Activated CD8-positive, alpha-beta memory T cell treated with anti-CD3 and anti-CD28 coated beads, Interleukin-2, amount 10 ng/mL, durations not matched to agents 7 days and 5 days (primary cell): ENCODE results near the gene BNIPL. TPM values are rescaled to one million over a fixed set of nuclear protein-coding genes. Genes with fewer than 3 reads are reported as not detected.
A peak's percentile ranks its signal among the peaks of the same experiment; 100 is the strongest.

Source experiments
- ATAC-seq: fragments of 150-1000 bp; cut with Tn5 transposase; one replicate; pipeline ENCODE4 v1.10.0; 2021; ENCODE audit warnings: moderate library complexity
- CTCF ChIA-PET: fragments of 350-600 bp; sonication (Branson Sonifier 250); formaldehyde crosslinking; loops from one replicate; lab custom pipeline; 2021; ENCODE audit warnings: antibody characterized with exemption; lab: Charles Lee
- DNase-seq: peaks from one replicate; pipeline ENCODE4 v3.0.0-alpha.2; 2020
- H3K27ac Mint-ChIP-seq: one replicate; pipeline ENCODE4 v1.8.0; 2021; ENCODE audit warnings: mild to moderate bottlenecking, mixed read lengths
- H3K27me3 Mint-ChIP-seq: one replicate; pipeline ENCODE4 v1.8.0; 2021; ENCODE audit warnings: mixed read lengths
- H3K36me3 Mint-ChIP-seq: one replicate; pipeline ENCODE4 v1.8.0; 2021; ENCODE audit warnings: mild to moderate bottlenecking, mixed read lengths
- H3K4me1 Mint-ChIP-seq: one replicate; pipeline ENCODE4 v1.8.0; 2021; ENCODE audit warnings: mixed read lengths
- H3K4me3 Mint-ChIP-seq: one replicate; pipeline ENCODE4 v1.8.0; 2021; ENCODE audit warnings: mild to moderate bottlenecking, moderate library complexity, mixed read lengths
- H3K9me3 Mint-ChIP-seq: one replicate; pipeline ENCODE4 v1.8.0; 2022; ENCODE audit warnings: low read depth, mixed read lengths
- total RNA-seq, 2 experiments: library from RNA; stranded (reverse); gene quantifications; one replicate each; pipeline ENCODE4 v1.2.3, GENCODE V29; 2021

The BNIPL gene
- total RNA-seq, 2 experiments from 2014 or later = 1.0 to 2.0 TPM

- H3K9me3 Mint-ChIP-seq = no peaks in the 10 kb centered on the region
- DNase-seq (no peak), ATAC-seq (no peak)
- no peak overlapping the region for H3K4me3 Mint-ChIP-seq
- CTCF ChIA-PET = interaction anchor here (1.2 to 8.3 kb wide), 3 partner anchors 8 to 37 kb away, joined by 4 to 71 read pairs (median 69); partner anchors contain the start of genes C1orf56 and GABPB2
- H3K36me3 Mint-ChIP-seq = peaks cover 11% of the 10 kb centered on the region
- H3K4me1 Mint-ChIP-seq = peaks cover 22% of the 10 kb centered on the region
- no peaks in the 10 kb centered on the region for H3K27me3 Mint-ChIP-seq
- H3K27ac Mint-ChIP-seq = no peak overlapping the region
Observed at GRCh38 chr1:151062741-151063371, 26.5 kb downstream of the BNIPL start.

GRCh38 chr1:151065089-151065645 lies 28.8 kb downstream of the BNIPL start:
- no peak overlapping the region for H3K4me3 Mint-ChIP-seq
- H3K9me3 Mint-ChIP-seq = no peaks in the 10 kb centered on the region
- no peaks in the 10 kb centered on the region for H3K36me3 Mint-ChIP-seq
- ATAC-seq (no peak), DNase-seq (no peak)
- no peaks in the 10 kb centered on the region for H3K27me3 Mint-ChIP-seq
- peaks cover 31% of the 10 kb centered on the region for H3K4me1 Mint-ChIP-seq
- CTCF ChIA-PET = interaction anchor here (0.9 to 1.2 kb wide), 3 partner anchors 17 to 58 kb away, joined by 3 to 4 read pairs (median 3); partner anchors contain the start of gene MINDY1
- H3K27ac Mint-ChIP-seq = no peak overlapping the region

DNA sequence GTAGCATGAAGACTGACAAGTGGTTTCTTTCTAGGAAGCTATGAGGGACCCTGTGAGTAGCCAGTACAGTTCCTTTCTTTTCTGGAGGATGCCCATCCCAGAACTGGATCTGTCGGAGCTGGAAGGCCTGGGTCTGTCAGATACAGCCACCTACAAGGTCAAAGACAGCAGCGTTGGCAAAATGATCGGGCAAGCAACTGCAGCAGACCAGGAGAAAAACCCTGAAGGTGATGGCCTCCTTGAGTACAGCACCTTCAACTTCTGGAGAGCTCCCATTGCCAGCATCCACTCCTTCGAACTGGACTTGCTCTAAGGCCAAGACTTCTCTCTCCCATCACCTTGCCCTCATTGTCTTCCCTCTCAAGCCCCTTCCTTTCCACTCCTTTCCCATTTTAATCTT lies 30.8 kb downstream of the BNIPL start:
- Mint-ChIP-seq H3K27me3 (no peaks in the 10 kb centered on the region), H3K4me3 (no peak overlapping the region), H3K36me3 (no peaks in the 10 kb centered on the region), H3K4me1 (peaks cover 22% of the 10 kb centered on the region), H3K9me3 (no peaks in the 10 kb centered on the region), H3K27ac (no peak overlapping the region)
- no peak for DNase-seq
- CTCF ChIA-PET = interaction anchor here (1.2 to 2.9 kb wide), 5 partner anchors 8 to 94 kb away, joined by 3 to 12 read pairs (median 10); partner anchors contain the start of genes C1orf56 and CDC42SE1
- ATAC-seq = no peak

DNA sequence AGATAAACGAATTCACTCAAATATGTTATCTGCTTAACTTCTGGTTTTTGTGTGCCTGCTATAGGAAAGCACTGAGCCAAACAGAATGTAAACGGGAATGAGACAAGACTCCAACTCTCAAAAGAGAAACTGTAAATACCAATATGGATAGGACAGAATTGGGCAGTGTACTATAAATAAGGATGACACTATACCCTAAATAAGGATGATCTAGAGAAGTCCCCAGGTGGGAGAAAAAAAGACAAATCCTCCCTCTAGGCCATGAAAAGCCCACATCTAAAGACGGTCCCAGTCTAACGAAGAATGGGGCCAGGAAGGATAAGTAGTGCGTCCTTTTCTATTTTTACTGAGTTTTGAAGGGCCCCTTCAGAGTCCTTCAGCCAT lies 32.7 kb downstream of the BNIPL start:
- CTCF ChIA-PET = interaction anchor here (1.9 to 4.3 kb wide), 3 partner anchors 9 to 14 kb away, joined by 12 to 69 read pairs (median 16); partner anchors contain the start of genes CDC42SE1 and MLLT11
- peak overlapping the region; percentile 98 for H3K27ac Mint-ChIP-seq
- no peaks in the 10 kb centered on the region for H3K9me3 Mint-ChIP-seq

GRCh38 chr1:151070474-151071276 lies 34.3 kb downstream of the BNIPL start, which contains the start of gene GABPB2:
TSS of gene GABPB2 (plus strand) at chr1:151070761. CDS start at chr1:151088190, 17,429 bp downstream.
- H3K27ac Mint-ChIP-seq = peak within 1 kb of the TSS; percentile 98
- H3K27me3 Mint-ChIP-seq = no peaks in the 10 kb centered on the region
- peaks cover 26% of the 10 kb centered on the region for H3K4me1 Mint-ChIP-seq
- ATAC-seq (peak; percentile 85), DNase-seq (peak; percentile 91)
- H3K4me3 Mint-ChIP-seq = peak within 1 kb of the TSS; percentile 90
- H3K9me3 Mint-ChIP-seq = no peaks in the 10 kb centered on the region
- H3K36me3 Mint-ChIP-seq = peaks cover 6% of the 10 kb centered on the region
- CTCF ChIA-PET = interaction anchor here (0.6 to 4.3 kb wide), 25 partner anchors 10 to 328 kb away, joined by 3 to 69 read pairs (median 3); partner anchors contain the start of genes C1orf56, CDC42SE1, LYSMD1 and MINDY1

More for the DNA sequence above, 32.7 kb downstream of the BNIPL start:
- no peaks in the 10 kb centered on the region for H3K27me3 Mint-ChIP-seq
- DNase-seq = no peak
- peaks cover 26% of the 10 kb centered on the region for H3K4me1 Mint-ChIP-seq
- H3K36me3 Mint-ChIP-seq = peaks cover 2% of the 10 kb centered on the region
- peak overlapping the region; percentile 90 for H3K4me3 Mint-ChIP-seq
- no peak for ATAC-seq

DNA sequence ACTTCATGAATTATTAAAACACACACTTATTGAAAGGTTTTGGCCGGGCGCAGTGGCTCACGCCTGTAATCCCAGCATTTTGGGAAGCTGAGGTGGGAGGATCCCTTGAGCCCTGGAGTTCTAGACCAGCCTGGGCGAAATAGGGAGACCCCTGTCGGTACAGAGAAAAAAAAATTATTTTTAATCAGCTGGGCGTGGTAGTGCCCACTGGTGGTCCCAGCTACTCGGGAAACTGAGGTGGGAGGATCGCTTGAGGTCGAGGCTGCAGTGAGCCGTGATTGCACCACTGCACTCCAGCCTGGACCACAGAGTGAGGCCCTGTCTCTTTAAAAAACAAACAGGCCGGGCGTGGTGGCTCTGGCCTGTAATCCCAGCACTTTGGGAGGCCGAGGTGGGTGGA lies 35.8 kb downstream of the BNIPL start:
- no peaks in the 10 kb centered on the region for H3K9me3 Mint-ChIP-seq
- H3K4me3 Mint-ChIP-seq = peak overlapping the region; percentile 90
- no peaks in the 10 kb centered on the region for H3K27me3 Mint-ChIP-seq
- DNase-seq = no peak
- peaks cover 26% of the 10 kb centered on the region for H3K4me1 Mint-ChIP-seq
- H3K36me3 Mint-ChIP-seq = peaks cover 6% of the 10 kb centered on the region
- no peak for ATAC-seq
- CTCF ChIA-PET = interaction anchor here (1.3 to 4.3 kb wide), 8 partner anchors 11 to 91 kb away, joined by 3 to 69 read pairs (median 8); partner anchors contain the start of genes CDC42SE1, MLLT11 and TNFAIP8L2
- peak overlapping the region; percentile 98 for H3K27ac Mint-ChIP-seq

DNA sequence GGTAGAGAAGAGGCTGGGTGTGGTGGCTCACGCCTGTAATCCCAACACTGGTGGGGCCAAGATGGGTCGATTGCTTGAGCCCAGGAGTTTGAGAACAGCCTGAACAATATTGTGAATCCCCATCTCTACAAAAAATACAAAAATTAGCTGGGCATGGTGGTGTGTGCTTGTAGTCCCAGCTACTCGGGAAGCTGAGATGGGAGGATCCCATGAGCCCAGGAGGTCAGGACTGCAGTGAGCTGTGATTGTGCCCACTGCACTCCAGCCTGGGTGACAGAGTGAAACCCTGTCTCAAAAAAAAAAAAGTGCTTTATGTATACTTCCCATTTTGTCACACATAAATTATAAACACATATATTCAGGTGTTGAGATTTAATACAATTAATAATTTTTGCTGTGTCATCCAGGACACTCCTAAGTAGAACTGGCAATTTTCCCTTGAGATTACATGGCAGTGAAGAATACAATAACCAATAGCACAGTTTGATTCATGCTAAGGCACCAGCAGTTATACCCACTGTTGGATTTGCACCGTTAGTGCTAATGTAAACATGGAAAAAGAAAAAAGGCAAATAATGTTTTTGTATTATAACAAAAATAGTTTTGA lies 49.7 kb downstream of the BNIPL start:
- H3K27me3 Mint-ChIP-seq = no peaks in the 10 kb centered on the region
- CTCF ChIA-PET = interaction anchor here (0.8 to 3.2 kb wide), 2 partner anchors 14 to 61 kb away, joined by 4 to 13 read pairs; no protein-coding TSS in a partner anchor
- no peak for ATAC-seq
- H3K4me3 Mint-ChIP-seq = no peak overlapping the region
- no peak for DNase-seq
- no peak overlapping the region for H3K27ac Mint-ChIP-seq
- no peaks in the 10 kb centered on the region for H3K9me3 Mint-ChIP-seq
- peaks cover 2% of the 10 kb centered on the region for H3K4me1 Mint-ChIP-seq
- H3K36me3 Mint-ChIP-seq = peaks cover 3% of the 10 kb centered on the region

Other genes with a start within 250 kb of the BNIPL start
- gene CTSK, start 228.3 kb upstream of the BNIPL start, total RNA-seq = 1 to 10 TPM; 5.7 to 6.4 TPM
- 10 to 100 TPM; 35.7 to 49.7 TPM for gene ARNT, start 160.0 kb upstream of the BNIPL start, total RNA-seq
- gene CTXND2, start 149.4 kb upstream of the BNIPL start, total RNA-seq = not detected
- 10 to 100 TPM; 61.5 to 67.6 TPM for gene SETDB1, start 110.2 kb upstream of the BNIPL start, total RNA-seq
- gene CERS2, start 61.8 kb upstream of the BNIPL start, total RNA-seq = 100 to 1,000 TPM; 144 to 170 TPM
- gene ANXA9, start 54.3 kb upstream of the BNIPL start, total RNA-seq = under 1 TPM in 1 of 2 experiments, not detected in 1; 0.23 TPM
- 1 to 10 TPM; 4.2 to 7.0 TPM for gene MINDY1, start 29.7 kb upstream of the BNIPL start, total RNA-seq
- 10 to 100 TPM; 14.7 to 17.4 TPM for gene PRUNE1, start 28.1 kb upstream of the BNIPL start, total RNA-seq
- gene C1orf56, start 11.2 kb downstream of the BNIPL start, total RNA-seq = 1 to 10 TPM; 1.2 to 2.0 TPM
- gene CDC42SE1, start 23.0 kb downstream of the BNIPL start, total RNA-seq = 100 to 1,000 TPM; 214 to 235 TPM
- 1 to 10 TPM; 4.1 to 5.0 TPM for gene MLLT11, start 23.8 kb downstream of the BNIPL start, total RNA-seq
- gene GABPB2, start 34.2 kb downstream of the BNIPL start, total RNA-seq = 10 to 100 TPM; 20.0 to 23.9 TPM
- gene SEMA6C, start 110.0 kb downstream of the BNIPL start, total RNA-seq = 1 to 10 TPM in 1 of 2 experiments, under 1 TPM in 1; 0.84 to 1.7 TPM
- 10 to 100 TPM; 14.5 to 17.6 TPM for gene TNFAIP8L2, start 120.1 kb downstream of the BNIPL start, total RNA-seq
- 1 to 10 TPM; 4.4 to 4.9 TPM for gene LYSMD1, start 129.3 kb downstream of the BNIPL start, total RNA-seq
- 10 to 100 TPM; 60.6 to 69.6 TPM for gene SCNM1, start 129.6 kb downstream of the BNIPL start, total RNA-seq
- 1 to 10 TPM; 2.9 to 3.6 TPM for gene TMOD4, start 139.4 kb downstream of the BNIPL start, total RNA-seq
- gene VPS72, start 153.6 kb downstream of the BNIPL start, total RNA-seq = 10 to 100 TPM; 78.3 to 86.2 TPM
- 10 to 100 TPM; 55.2 to 70.3 TPM for gene PIP5K1A, start 162.0 kb downstream of the BNIPL start, total RNA-seq
- gene PSMD4, start 218.1 kb downstream of the BNIPL start, total RNA-seq = 100 to 1,000 TPM; 187 to 223 TPM
- gene ZNF687, start 245.7 kb downstream of the BNIPL start, total RNA-seq = 10 to 100 TPM; 29.9 to 35.7 TPM